A549 (cell line): Measurements from ENCODE around the gene IQSEC3. TPM values are rescaled to one million over a fixed set of nuclear protein-coding genes. Genes with fewer than 3 reads are reported as not detected.
A peak's percentile ranks its signal among the peaks of the same experiment; 100 is the strongest.

ENCODE experiments used
- ATAC-seq, 2 experiments: fragments of 200-7000 bp in 1 of 2; fragments of >200 bp in 1 of 2; cut with Nextera tagmentation in 1 of 2; cut with Tn5 transposase in 1 of 2; 3 replicates each; pipeline versions ENCODE4 v1.8.0 to v1.9.1; 2018 to 2020; ENCODE audit warnings: mild to moderate bottlenecking in 1 of 2, moderate library complexity in 1 of 2
- CTCF ChIA-PET: fragments of 300-600 bp; sonication (Branson Sonifier 250); formaldehyde crosslinking; extraction: SDS; loops from one replicate; lab custom pipeline; 2021; ENCODE audit warnings: antibody characterized with exemption, inconsistent platforms; lab: Yijun Ruan, JAX
- POLR2A ChIA-PET: fragments of 350-600 bp; formaldehyde crosslinking; extraction: SDS; loops from one replicate; lab custom pipeline; 2021; ENCODE audit warnings: antibody characterized with exemption, inconsistent platforms; lab: Yijun Ruan, JAX
- DNase-seq, 2 experiments: peaks; one replicate each; pipeline versions ENCODE4 v3.0.0 to v3.0.0-alpha.2; 2011 to 2016; ENCODE audit warnings: low read depth in 1 of 2, low spot score in 1 of 2
- FAIRE-seq: peaks from 2 replicates; lab custom pipeline; 2011; peaks lifted over from hg19 to GRCh38; lab: Jason Lieb, UNC
- H3K27ac ChIP-seq, 2 experiments: fragments of >200 bp; sonication (Bioruptor Twin); formaldehyde crosslinking; 3 replicates each; pipeline ENCODE4 v1.5.1; 2016 to 2017
- H3K4me1 ChIP-seq: fragments of >200 bp; sonication (Bioruptor Twin); formaldehyde crosslinking; 3 replicates; pipeline ENCODE4 v1.6.1; 2016
- H3K4me2 ChIP-seq: fragments of >200 bp; sonication (Bioruptor Twin); formaldehyde crosslinking; 3 replicates; pipeline ENCODE4 v1.6.1; 2016
- H3K4me3 ChIP-seq: fragments of >200 bp; sonication (Bioruptor Twin); formaldehyde crosslinking; 3 replicates; pipeline ENCODE4 v1.5.1; 2016
- H3K9me3 ChIP-seq: fragments of >200 bp; sonication (Bioruptor Twin); formaldehyde crosslinking; 3 replicates; pipeline ENCODE4 v1.6.1; 2016
- CEBPB ChIP-seq, 2 experiments: fragments of >200 bp in 1 of 2; sonication (Bioruptor Twin) in 1 of 2; formaldehyde crosslinking in 1 of 2; IDR thresholded peaks; 2 replicates each; pipeline ENCODE4 v1.6.1; 2012 to 2016
- EHF ChIP-seq: fragments of 250-450 bp; sonication (Bioruptor Pico); IDR thresholded peaks from 2 replicates; pipeline ENCODE4 v1.5.0; 2020; ENCODE audit warnings: mild to moderate bottlenecking
- EHMT2 ChIP-seq: fragments of 200-600 bp; sonication (generic); IDR thresholded peaks from 2 replicates; pipeline ENCODE4 v1.6.1; 2016; ENCODE audit warnings: antibody characterized with exemption, low read depth, mild to moderate bottlenecking, moderate library complexity
- FOSL2 ChIP-seq, 2 experiments: fragments of 450-650 bp in 1 of 2; fragments of >200 bp in 1 of 2; sonication (Bioruptor Twin) in 1 of 2; formaldehyde crosslinking; IDR thresholded peaks; 2 replicates each; pipeline versions ENCODE4 v1.5.0 to v1.6.1; 2016 to 2020; ENCODE audit warnings: mild to moderate bottlenecking in 1 of 2, moderate library complexity in 1 of 2
- HOXB5 ChIP-seq: fragments of 250-450 bp; sonication (Bioruptor Pico); IDR thresholded peaks from 2 replicates; pipeline ENCODE4 v1.5.0; 2020; ENCODE audit warnings: mild to moderate bottlenecking, moderate library complexity
- JUN ChIP-seq, 2 experiments: fragments of >200 bp; sonication (Bioruptor Twin); formaldehyde crosslinking; IDR thresholded peaks; 2 replicates in 1 of 2; 3 replicates in 1 of 2; pipeline ENCODE4 v1.6.1; 2016 to 2017
- KDM1A ChIP-seq: fragments of 200-600 bp; sonication (generic); IDR thresholded peaks from 2 replicates; pipeline ENCODE4 v1.6.1; 2016; ENCODE audit warnings: low read depth, mild to moderate bottlenecking
- MAZ ChIP-seq: fragments of 150-350 bp; IDR thresholded peaks from 2 replicates; pipeline ENCODE4 v1.6.1; 2014; ENCODE audit warnings: antibody characterized with exemption, low read depth, low read length, borderline replicate concordance
- NPAS2 ChIP-seq: fragments of 250-450 bp; sonication (Bioruptor Pico); IDR thresholded peaks from 2 replicates; pipeline ENCODE4 v1.8.0; 2022; ENCODE audit warnings: mild to moderate bottlenecking, moderate library complexity, borderline replicate concordance
- PHF8 ChIP-seq: fragments of 200-600 bp; sonication (generic); IDR thresholded peaks from 2 replicates; pipeline ENCODE4 v1.6.1; 2016; ENCODE audit warnings: low read depth, mild to moderate bottlenecking, antibody characterized with exemption, moderate library complexity, borderline replicate concordance
- RAD21 ChIP-seq, 2 experiments: fragments of >200 bp in 1 of 2; sonication (Bioruptor Twin) in 1 of 2; formaldehyde crosslinking in 1 of 2; IDR thresholded peaks in 1 of 2; conservative IDR thresholded peaks in 1 of 2; 2 replicates in 1 of 2; 3 replicates in 1 of 2; pipeline ENCODE4 v1.6.1; 2012 to 2018; ENCODE audit warnings: inconsistent platforms in 1 of 2
- RARB ChIP-seq: fragments of 250-450 bp; sonication (Bioruptor Pico); IDR thresholded peaks from 2 replicates; pipeline ENCODE4 v1.8.0; 2021; ENCODE audit warnings: mild to moderate bottlenecking, moderate library complexity
- REST ChIP-seq: fragments of 200-600 bp; sonication (generic); IDR thresholded peaks from 2 replicates; pipeline ENCODE4 v1.6.1; 2016; ENCODE audit warnings: antibody characterized with exemption, mild to moderate bottlenecking, moderate library complexity
- SREBF2 ChIP-seq: fragments of 450-650 bp; IDR thresholded peaks from 2 replicates; pipeline ENCODE4 v1.6.1; 2014; ENCODE audit warnings: mild to moderate bottlenecking, moderate library complexity
- USF2 ChIP-seq: fragments of 450-650 bp; IDR thresholded peaks from 2 replicates; pipeline ENCODE4 v1.6.1; 2014; ENCODE audit warnings: antibody characterized with exemption
- WGBS: methylation state at CpG from one replicate; pipeline ENCODE4 v1.1.6; 2017; ENCODE audit errors: missing lambda C conversion rate; 5-methylcytosine and 5-hydroxymethylcytosine counted together
- polyA plus RNA-seq, 4 experiments: library from polyadenylated mRNA; depleted of rRNA in 3 of 4; stranded (reverse); fragments of >200 nt; fragmentation: RNase III in 1 of 4; extraction: RNeasy Plus Mini Kit Qiagen cat#74134 plus additional on column Dnase treatment in 1 of 4; gene quantifications; 2 replicates in 3 of 4; 3 replicates in 1 of 4; pipeline ENCODE4 v1.2.3, GENCODE V29; 2011 to 2017
- TF ChIP-seq, protein P1 (sequence below): IDR thresholded peaks from 2 replicates; pipeline ENCODE4 v1.6.1; 2012
- TF ChIP-seq, protein P2 (sequence below): fragments of 150-350 bp; IDR thresholded peaks from 2 replicates; pipeline ENCODE4 v1.6.1; 2014; ENCODE audit warnings: low read depth, mild to moderate bottlenecking, low read length

Gene IQSEC3
- polyA plus RNA-seq, 2 of the 4 experiments (the other 2 are of a cell fraction): not detected

DNA sequence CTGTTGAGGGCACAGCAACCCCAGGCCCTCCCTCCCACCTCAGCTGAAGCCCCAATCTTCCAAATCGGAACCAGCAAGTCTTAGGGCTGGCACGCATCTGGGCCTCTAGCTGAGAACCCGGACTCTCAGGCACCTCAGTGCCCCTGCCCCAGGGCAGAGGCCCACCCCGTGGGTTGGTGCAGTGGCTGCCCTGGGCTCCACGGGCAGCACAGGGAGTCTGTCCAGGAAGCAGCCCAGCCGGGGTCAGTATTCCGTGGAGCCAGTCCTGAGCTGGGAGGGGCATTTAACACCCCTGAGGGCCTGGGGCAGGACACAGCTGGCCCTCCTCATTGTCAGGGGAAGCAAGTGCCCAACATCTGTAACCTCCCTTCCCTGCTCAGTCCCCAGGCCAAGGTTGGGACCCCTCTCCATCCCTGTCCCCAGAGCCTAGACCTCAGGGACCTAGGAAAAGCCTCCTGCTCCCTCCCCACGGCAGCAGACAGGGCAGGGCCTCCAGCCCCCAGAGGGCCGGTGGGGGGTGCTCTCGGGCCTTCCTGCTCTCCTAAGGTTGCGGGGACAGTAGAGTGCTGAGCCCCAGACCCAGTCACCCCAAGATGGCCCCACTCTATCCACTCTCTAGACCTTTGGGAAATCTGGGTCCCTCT, 110.9 kb downstream of the IQSEC3 start:
- DNase-seq: no peak
- no peak for FAIRE-seq
- ChIA-PET POLR2A (interaction anchor here (0.6 kb wide), 1 partner anchor 475 kb away, joined by 3 read pairs; no protein-coding TSS in a partner anchor), CTCF (interaction anchor here (0.9 to 3.4 kb wide), 5 partner anchors 9 to 42 kb away, joined by 3 to 24 read pairs (median 3); no protein-coding TSS in a partner anchor)
- Histone ChIP-seq H3K27ac (peak overlapping the region in 1 of 2 experiments; percentile 61; a peak in 2 of 6 replicates), H3K4me2 (peak overlapping the region; percentile 39; the same call in 1 of the 3 replicates), H3K4me3 (no peak overlapping the region), H3K9me3 (no peaks in the 10 kb centered on the region), H3K4me1 (peaks cover 29% of the 10 kb centered on the region)
- TF ChIP-seq REST: no peak
- no peak for TF ChIP-seq USF2
- no peak for TF ChIP-seq JUN (IDR thresholded peaks at IDR 0.05)
- TF ChIP-seq FOSL2 (IDR thresholded peaks at IDR 0.05): no peak
- no peak for TF ChIP-seq FOSL2 (CRISPR knock-in tag; IDR thresholded peaks at IDR 0.05)
- TF ChIP-seq EHF (CRISPR knock-in tag): no peak
- no peak for TF ChIP-seq KDM1A
- TF ChIP-seq, protein P1, sequence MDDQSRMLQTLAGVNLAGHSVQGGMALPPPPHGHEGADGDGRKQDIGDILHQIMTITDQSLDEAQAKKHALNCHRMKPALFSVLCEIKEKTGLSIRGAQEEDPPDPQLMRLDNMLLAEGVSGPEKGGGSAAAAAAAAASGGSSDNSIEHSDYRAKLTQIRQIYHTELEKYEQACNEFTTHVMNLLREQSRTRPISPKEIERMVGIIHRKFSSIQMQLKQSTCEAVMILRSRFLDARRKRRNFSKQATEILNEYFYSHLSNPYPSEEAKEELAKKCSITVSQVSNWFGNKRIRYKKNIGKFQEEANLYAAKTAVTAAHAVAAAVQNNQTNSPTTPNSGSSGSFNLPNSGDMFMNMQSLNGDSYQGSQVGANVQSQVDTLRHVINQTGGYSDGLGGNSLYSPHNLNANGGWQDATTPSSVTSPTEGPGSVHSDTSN: no peak
- no peak for TF ChIP-seq RAD21 (conservative IDR thresholded peaks at IDR 0.05 in 1 of 2, IDR thresholded peaks at IDR 0.05 in 1 of 2)
- no peak for TF ChIP-seq NPAS2 (CRISPR knock-in tag)
- no peak for TF ChIP-seq RARB (CRISPR knock-in tag)
- TF ChIP-seq, protein P2, sequence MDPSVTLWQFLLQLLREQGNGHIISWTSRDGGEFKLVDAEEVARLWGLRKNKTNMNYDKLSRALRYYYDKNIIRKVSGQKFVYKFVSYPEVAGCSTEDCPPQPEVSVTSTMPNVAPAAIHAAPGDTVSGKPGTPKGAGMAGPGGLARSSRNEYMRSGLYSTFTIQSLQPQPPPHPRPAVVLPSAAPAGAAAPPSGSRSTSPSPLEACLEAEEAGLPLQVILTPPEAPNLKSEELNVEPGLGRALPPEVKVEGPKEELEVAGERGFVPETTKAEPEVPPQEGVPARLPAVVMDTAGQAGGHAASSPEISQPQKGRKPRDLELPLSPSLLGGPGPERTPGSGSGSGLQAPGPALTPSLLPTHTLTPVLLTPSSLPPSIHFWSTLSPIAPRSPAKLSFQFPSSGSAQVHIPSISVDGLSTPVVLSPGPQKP: no peak
- no peak for TF ChIP-seq PHF8
- TF ChIP-seq SREBF2: no peak
- TF ChIP-seq CEBPB (IDR thresholded peaks at IDR 0.05): no peak
- TF ChIP-seq HOXB5 (CRISPR knock-in tag): no peak
- TF ChIP-seq EHMT2: no peak
- no peak for TF ChIP-seq MAZ
- no peak for ATAC-seq
- 71% methylated on average over 6 of the region's 11 CpGs for WGBS
